HCT116 (cell line): ENCODE measurements around the gene HOXA1. TPM values are rescaled to one million over a fixed set of nuclear protein-coding genes. Genes with fewer than 3 reads are reported as not detected.
A peak's percentile ranks its signal among the peaks of the same experiment; 100 is the strongest.

Source experiments
- ATAC-seq: fragments of 200-7000 bp; cut with Tn5 transposase; 2 replicates; pipeline ENCODE4 v1.9.1; 2020; ENCODE audit warnings: mild to moderate bottlenecking, moderate library complexity
- BruUV-seq: library from RNA; stranded (reverse); fragments of 400-500 nt; replicated peaks from 2 replicates; lab custom pipeline; 2021; lab: Mats Ljungman, UMichigan
- CTCF ChIA-PET: fragments of 300-600 bp; sonication (Branson Sonifier 250); formaldehyde crosslinking; loops from one replicate; lab custom pipeline; 2021; ENCODE audit warnings: antibody characterized with exemption; lab: Charles Lee
- POLR2A ChIA-PET: fragments of 300-600, 350-600 bp; sonication (Branson Sonifier 250); formaldehyde crosslinking; loops from one replicate; lab custom pipeline; 2021; ENCODE audit warnings: antibody characterized with exemption; lab: Charles Lee
- RAD21 ChIA-PET, 2 experiments: fragments of 300-600 bp; sonication (Branson Sonifier 250); formaldehyde crosslinking; loops; one replicate each; lab custom pipeline; 2023; ENCODE audit warnings: low total read pairs in 2 of 2; ENCODE audit not compliant: uncharacterized antibody in 2 of 2, unreplicated experiment in 2 of 2, low non-redundant PET in 1 of 2; lab: Charles Lee
- DNase-seq: peaks from one replicate; pipeline ENCODE4 v3.0.0-alpha.2; 2010; ENCODE audit warnings: low read depth, low spot score
- H2AFZ ChIP-seq: fragments of 200-600 bp; shearing (Covaris generic), sonication (generic); 2 replicates; pipeline ENCODE4 v1.6.1; 2017; ENCODE audit warnings: low read depth, mixed run types, mixed read lengths, antibody characterized with exemption, low read length; ENCODE audit not compliant: poor library complexity, severe bottlenecking
- H3K27ac ChIP-seq: 2 replicates; pipeline ENCODE4 v1.5.1; 2012; ENCODE audit warnings: low read depth, low read length
- H3K27me3 ChIP-seq: fragments of 200-600 bp; sonication (generic); 2 replicates; pipeline ENCODE4 v1.6.1; 2016; ENCODE audit warnings: mixed run types, low read length, mixed read lengths; ENCODE audit not compliant: insufficient read depth
- H3K36me3 ChIP-seq, 2 experiments: fragments of 200-500 bp in 1 of 2; fragments of 200-600 bp in 1 of 2; sonication (Bioruptor generic) in 1 of 2; sonication (generic) in 1 of 2; 2 replicates each; pipeline versions ENCODE4 v1.5.1 to v1.6.1; 2014 to 2016; ENCODE audit warnings: low read length in 2 of 2, inconsistent platforms in 1 of 2, mixed read lengths in 1 of 2, mixed run types in 1 of 2; ENCODE audit not compliant: insufficient read depth in 2 of 2, control insufficient read depth in 1 of 2
- H3K4me1 ChIP-seq, 2 experiments: fragments of 200-600 bp in 1 of 2; sonication (generic) in 1 of 2; 2 replicates each; pipeline versions ENCODE4 v1.5.1 to v1.6.1; 2012 to 2017; ENCODE audit warnings: low read length in 2 of 2, inconsistent platforms in 1 of 2, mild to moderate bottlenecking in 1 of 2, mixed read lengths in 1 of 2, mixed run types in 1 of 2, moderate library complexity in 1 of 2; ENCODE audit not compliant: insufficient read depth in 2 of 2, control insufficient read depth in 1 of 2
- H3K4me2 ChIP-seq: fragments of 200-600 bp; sonication (generic); 2 replicates; pipeline ENCODE4 v1.6.1; 2017; ENCODE audit warnings: mixed run types, low read length, mixed read lengths
- H3K4me3 ChIP-seq, 2 experiments: fragments of 200-600 bp in 1 of 2; sonication (generic) in 1 of 2; replicated peaks in 1 of 2; 2 replicates each; pipeline ENCODE4 v1.5.1; 2011 to 2016; ENCODE audit warnings: low read length in 2 of 2, control low read depth in 1 of 2, low read depth in 1 of 2, mild to moderate bottlenecking in 1 of 2, mixed read lengths in 1 of 2, mixed run types in 1 of 2
- H3K79me2 ChIP-seq: fragments of 200-600 bp; sonication (generic); 2 replicates; pipeline ENCODE4 v1.6.1; 2017; ENCODE audit warnings: mild to moderate bottlenecking, mixed run types, low read length, moderate library complexity, mixed read lengths; ENCODE audit not compliant: insufficient read depth
- H3K9ac ChIP-seq: fragments of 200-600 bp; sonication (generic); 2 replicates; pipeline ENCODE4 v1.6.1; 2016; ENCODE audit warnings: low read length, mixed read lengths
- H3K9me2 ChIP-seq: fragments of 200-600 bp; sonication (generic), shearing (Covaris generic); 2 replicates; pipeline ENCODE4 v1.6.1; 2017; ENCODE audit warnings: mixed run types, mild to moderate bottlenecking, moderate library complexity; ENCODE audit not compliant: insufficient read depth
- H3K9me3 ChIP-seq, 2 experiments: fragments of 200-500 bp in 1 of 2; fragments of 200-600 bp in 1 of 2; sonication (Bioruptor generic) in 1 of 2; sonication (generic) in 1 of 2; 2 replicates each; pipeline ENCODE4 v1.6.1; 2014 to 2017; ENCODE audit warnings: low read length in 2 of 2, mixed read lengths in 2 of 2, inconsistent platforms in 1 of 2, low read depth in 1 of 2, mild to moderate bottlenecking in 1 of 2, mixed run types in 1 of 2, moderate library complexity in 1 of 2; ENCODE audit not compliant: control insufficient read depth in 1 of 2, insufficient read depth in 1 of 2
- H4K20me1 ChIP-seq: fragments of 200-600 bp; sonication (generic), shearing (Covaris generic); 2 replicates; pipeline ENCODE4 v1.6.1; 2017; ENCODE audit warnings: mixed run types, mild to moderate bottlenecking, moderate library complexity; ENCODE audit not compliant: insufficient read depth
- ATF3 ChIP-seq: IDR thresholded peaks from 2 replicates; pipeline ENCODE4 v1.6.1; 2012
- CBX3 ChIP-seq: IDR thresholded peaks from 2 replicates; pipeline ENCODE4 v1.6.1; 2012; ENCODE audit warnings: low read depth
- EGR1 ChIP-seq: IDR thresholded peaks from 2 replicates; pipeline ENCODE4 v1.6.1; 2012; ENCODE audit warnings: low read depth
- ELF1 ChIP-seq: IDR thresholded peaks from 2 replicates; pipeline ENCODE4 v1.6.1; 2012; ENCODE audit warnings: low read depth, borderline replicate concordance
- FOSL1 ChIP-seq: IDR thresholded peaks from 2 replicates; pipeline ENCODE4 v1.6.1; 2012; ENCODE audit warnings: low read depth
- JUND ChIP-seq: IDR thresholded peaks from 2 replicates; pipeline ENCODE4 v1.6.1; 2012
- MAX ChIP-seq: IDR thresholded peaks from 2 replicates; pipeline ENCODE4 v1.6.1; 2012
- POLR2A ChIP-seq: IDR thresholded peaks from 2 replicates; pipeline ENCODE4 v1.7.0; 2011; ENCODE audit warnings: borderline replicate concordance; ENCODE audit not compliant: insufficient read depth, insufficient read length; ENCODE audit errors: extremely low read depth
- POLR2AphosphoS5 ChIP-seq: IDR thresholded peaks from 2 replicates; pipeline ENCODE4 v1.6.1; 2011; ENCODE audit warnings: mild to moderate bottlenecking, low read depth, low read length, moderate library complexity
- RAD21 ChIP-seq: IDR thresholded peaks from 2 replicates; pipeline ENCODE4 v1.6.1; 2012; ENCODE audit warnings: low read depth, mild to moderate bottlenecking
- REST ChIP-seq: IDR thresholded peaks from 2 replicates; pipeline ENCODE4 v1.6.1; 2012; ENCODE audit warnings: low read depth
- SP1 ChIP-seq: IDR thresholded peaks from 2 replicates; pipeline ENCODE4 v1.6.1; 2012; ENCODE audit warnings: low read depth
- SRF ChIP-seq: IDR thresholded peaks from 2 replicates; pipeline ENCODE4 v1.6.1; 2012; ENCODE audit warnings: low read depth
- TCF7L2 ChIP-seq: IDR thresholded peaks from 2 replicates; pipeline ENCODE4 v1.7.0; 2011; ENCODE audit warnings: borderline replicate concordance, inconsistent platforms; ENCODE audit not compliant: insufficient read depth, insufficient read length; ENCODE audit errors: extremely low read depth
- ZBTB33 ChIP-seq: IDR thresholded peaks from 2 replicates; pipeline ENCODE4 v1.6.1; 2011; ENCODE audit warnings: mild to moderate bottlenecking, low read length, moderate library complexity; ENCODE audit not compliant: insufficient replicate concordance; ENCODE audit errors: extremely low read depth
- ZFX ChIP-seq: fragments of 450-650 bp; IDR thresholded peaks from 2 replicates; pipeline ENCODE4 v1.6.1; 2017
- intact Hi-C: fragments of 100-400 bp; cut with micrococcal nuclease; formaldehyde crosslinking; loops from 2 replicates; pipeline ENCODE4 v1.10.0; 2022
- total RNA-seq: library from RNA; stranded (reverse); gene quantifications from one replicate; pipeline ENCODE4 v1.2.1, GENCODE V29; 2021; ENCODE audit not compliant: unreplicated experiment

Gene HOXA1
- total RNA-seq, 1 experiment from 2014 or later = 2.8 TPM

DNA sequence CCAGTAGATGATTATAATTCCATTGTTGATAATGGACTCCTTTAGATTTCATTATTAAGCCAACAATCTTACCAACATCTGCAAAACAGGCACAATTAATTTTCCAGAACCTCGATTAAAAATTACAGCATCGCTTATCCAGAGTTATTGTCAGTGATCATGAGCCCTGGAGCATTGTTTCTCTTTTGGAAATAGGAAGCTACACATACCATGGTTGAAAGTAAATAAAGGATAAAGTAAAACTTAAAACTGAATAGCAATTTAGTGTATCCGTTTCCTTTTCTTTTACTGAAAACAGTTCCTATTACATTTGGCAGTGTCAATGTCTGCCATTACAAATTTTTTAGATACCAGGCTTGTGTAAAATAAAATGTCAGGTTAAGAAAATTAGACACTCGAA lies 16.6 kb upstream of the HOXA1 start:
- Histone ChIP-seq H3K9me2 (no peaks in the 10 kb centered on the region), H3K27ac (no peak overlapping the region), H2AFZ (no peak overlapping the region), H3K27me3 (no peaks in the 10 kb centered on the region), H3K4me3 (peak overlapping the region; percentile 57 to 74; a peak in 2 of 4 replicates), H3K36me3 (no peaks in the 10 kb centered on the region), H3K9ac (peak overlapping the region; percentile 70), H3K4me1 (peaks cover 56 to 62% of the 10 kb centered on the region in 2 experiments), H3K79me2 (peaks cover 20% of the 10 kb centered on the region), H4K20me1 (no peaks in the 10 kb centered on the region), H3K9me3 (no peaks in the 10 kb centered on the region), H3K4me2 (peak overlapping the region; percentile 98)
- no TSS peak for BruUV-seq
- CTCF ChIA-PET = no interaction called here
- TF ChIP-seq CBX3 (no peak), ELF1 (no peak), POLR2A (no peak), FOSL1 (no peak)
- ATAC-seq (no peak), DNase-seq (no peak)
- RAD21 ChIA-PET = no interaction called here
- intact Hi-C loops = no loop called here
- POLR2A ChIA-PET = no interaction called here

- H2AFZ ChIP-seq = no peak overlapping the region
- H3K9ac ChIP-seq = peak overlapping the region; percentile 70
- no peak for DNase-seq
- peak overlapping the region in 1 of 2 experiments; percentile 74; a peak in 2 of 4 replicates for H3K4me3 ChIP-seq
- RAD21 ChIA-PET = no interaction called here
- no TSS peak for BruUV-seq
- peaks cover 20% of the 10 kb centered on the region for H3K79me2 ChIP-seq
- no peaks in the 10 kb centered on the region for H4K20me1 ChIP-seq
- peaks cover 50 to 56% of the 10 kb centered on the region in 2 experiments for H3K4me1 ChIP-seq
- no peaks in the 10 kb centered on the region for H3K9me3 ChIP-seq
- CTCF ChIA-PET = no interaction called here
- H3K27me3 ChIP-seq = no peaks in the 10 kb centered on the region
- H3K4me2 ChIP-seq = peak overlapping the region; percentile 98
- H3K9me2 ChIP-seq = no peaks in the 10 kb centered on the region
- intact Hi-C loops = no loop called here
- no peak for ATAC-seq
- peak overlapping the region; percentile 28 for H3K27ac ChIP-seq
- no peaks in the 10 kb centered on the region for H3K36me3 ChIP-seq
- POLR2A ChIA-PET = interaction anchor here (1.0 kb wide), 1 partner anchor 16 kb away, joined by 4 read pairs; the partner anchor contains the start of gene HOXA1
- TF ChIP-seq POLR2AphosphoS5 = no peak
- TF ChIP-seq ZBTB33 = no peak
- no peak for TF ChIP-seq TCF7L2
- no peak for TF ChIP-seq FOSL1
- TF ChIP-seq EGR1 = no peak
- no peak for TF ChIP-seq ATF3
- TF ChIP-seq MAX = no peak
- TF ChIP-seq SRF = no peak
- TF ChIP-seq POLR2A = no peak
- no peak for TF ChIP-seq SP1
- TF ChIP-seq RAD21 = no peak
- TF ChIP-seq JUND = no peak
- TF ChIP-seq REST = no peak
- no peak for TF ChIP-seq ZFX
Measured at GRCh38 chr7:27111751-27112277, 16.0 kb upstream of the HOXA1 start.
